Activated CD4-positive, alpha-beta T cell treated with anti-CD3 and anti-CD28 coated beads, Interleukin-2, amount 50 U/mL, for 16 hours (primary cell): Measurements from ENCODE around the gene SCIN.
"Not testable (repeated sequence)": the region's sequence is repeated elsewhere in the genome, so short reads cannot be mapped to it uniquely, and the experiment has no call there.

Experiments
- DNase-seq: peaks from one replicate; pipeline ENCODE4 v3.0.0-alpha.2; 2020

SCIN gene

GRCh38 chr7:12650080-12650479 is 79.6 kb downstream of the SCIN start:
- no peak for DNase-seq

- no peak for DNase-seq
These were observed 82.6 kb downstream of the SCIN start for GRCh38 chr7:12653110-12653509.

- DNase-seq: no peak
These were observed 83.0 kb downstream of the SCIN start for GRCh38 chr7:12653518-12653917.

GRCh38 chr7:12655161-12655560 is 84.6 kb downstream of the SCIN start:
- DNase-seq: no peak

- DNase-seq: not testable (repeated sequence)
These were observed 89.9 kb downstream of the SCIN start for GRCh38 chr7:12660423-12660822.

GRCh38 chr7:12660986-12661385 is 90.5 kb downstream of the SCIN start:
- DNase-seq: not testable (repeated sequence)

GRCh38 chr7:12661581-12661980 is 91.1 kb downstream of the SCIN start:
- no peak for DNase-seq

GRCh38 chr7:12670000-12670729 is 99.6 kb downstream of the SCIN start:
- no peak for DNase-seq

- no peak for DNase-seq
These were observed 100.4 kb downstream of the SCIN start for GRCh38 chr7:12670743-12671520.

- DNase-seq: not testable (repeated sequence)
These were observed 102.9 kb downstream of the SCIN start for GRCh38 chr7:12673436-12673835.

GRCh38 chr7:12674053-12674452 is 103.5 kb downstream of the SCIN start:
- DNase-seq: no peak

- DNase-seq: peak; percentile 54
These were observed 104.3 kb downstream of the SCIN start for GRCh38 chr7:12674861-12675260.

GRCh38 chr7:12683678-12684585 is 113.4 kb downstream of the SCIN start:
- DNase-seq: no peak

GRCh38 chr7:12684733-12685132 is 114.2 kb downstream of the SCIN start:
- DNase-seq: no peak

- DNase-seq: peak; percentile 22
These were observed 115.0 kb downstream of the SCIN start for GRCh38 chr7:12685550-12685949.

- DNase-seq: peak; percentile 96
These were observed 115.8 kb downstream of the SCIN start for GRCh38 chr7:12686234-12686890.

- peak; percentile 96 for DNase-seq
These were observed 116.6 kb downstream of the SCIN start, which contains the start of gene ARL4A for GRCh38 chr7:12686891-12687717. TSS of gene ARL4A (plus strand) at chr7:12687633. CDS start at chr7:12688255, 622 bp downstream.

GRCh38 chr7:12687718-12688171 is 117.2 kb downstream of the SCIN start:
- no peak for DNase-seq

- not testable (repeated sequence) for DNase-seq
These were observed 118.1 kb downstream of the SCIN start for GRCh38 chr7:12688485-12689170.

- DNase-seq: no peak
These were observed 118.9 kb downstream of the SCIN start for GRCh38 chr7:12689451-12689850.
